WTC11 (cell line): ENCODE results near the gene HSPA12A. TPM values are rescaled to one million over a fixed set of nuclear protein-coding genes. Genes with fewer than 3 reads are reported as not detected.

ENCODE experiments used
- ATAC-seq: fragments of 200-7000 bp; cut with Tn5 transposase; 2 replicates; pipeline ENCODE4 v1.10.0; 2021; ENCODE audit warnings: mild to moderate bottlenecking, moderate library complexity
- CTCF ChIA-PET: fragments of 300-600 bp; sonication (Branson Sonifier 250); formaldehyde crosslinking; loops from one replicate; lab custom pipeline; 2021; ENCODE audit warnings: antibody characterized with exemption; lab: Charles Lee
- POLR2A ChIA-PET: fragments of 350-600 bp; sonication (Branson Sonifier 250); formaldehyde crosslinking; loops from one replicate; lab custom pipeline; 2021; ENCODE audit warnings: antibody characterized with exemption; lab: Charles Lee
- DNase-seq: peaks from one replicate; pipeline ENCODE4 v3.0.0; 2021; ENCODE audit warnings: low spot score
- H3K27ac Mint-ChIP-seq: 2 replicates; pipeline ENCODE4 v1.8.0; 2021; ENCODE audit warnings: mixed read lengths
- H3K27me3 Mint-ChIP-seq: 2 replicates; pipeline ENCODE4 v1.8.0; 2021; ENCODE audit warnings: low read depth, mild to moderate bottlenecking, moderate library complexity, mixed read lengths
- H3K36me3 Mint-ChIP-seq: 2 replicates; pipeline ENCODE4 v1.8.0; 2021; ENCODE audit warnings: mixed read lengths
- H3K4me1 Mint-ChIP-seq: 2 replicates; pipeline ENCODE4 v1.8.0; 2022; ENCODE audit warnings: mixed read lengths
- H3K4me3 Mint-ChIP-seq: 2 replicates; pipeline ENCODE4 v1.8.0; 2021; ENCODE audit warnings: mild to moderate bottlenecking, moderate library complexity, mixed read lengths
- H3K9me3 Mint-ChIP-seq: 2 replicates; pipeline ENCODE4 v1.8.0; 2021; ENCODE audit warnings: mixed read lengths
- CTCF ChIP-seq: fragments of 200-600 bp; IDR thresholded peaks from 2 replicates; pipeline ENCODE4 v1.8.0; 2022; ENCODE audit warnings: antibody characterized with exemption
- E2F1 ChIP-seq: sonication (generic); formaldehyde crosslinking; IDR thresholded peaks from 2 replicates; pipeline ENCODE4 v1.8.0; 2022; ENCODE audit warnings: mild to moderate bottlenecking, missing genetic modification reagents
- GTF2I ChIP-seq: fragments of 250-450 bp; sonication (Bioruptor Pico); conservative IDR thresholded peaks from 2 replicates; pipeline ENCODE4 v1.4.0; 2021; ENCODE audit warnings: mild to moderate bottlenecking
- IRF2 ChIP-seq: sonication (generic); formaldehyde crosslinking; IDR thresholded peaks from 2 replicates; pipeline ENCODE4 v1.8.0; 2022; ENCODE audit warnings: low read depth, missing genetic modification reagents, borderline replicate concordance
- MLX ChIP-seq: sonication (generic); formaldehyde crosslinking; IDR thresholded peaks from 2 replicates; pipeline ENCODE4 v1.8.1; 2023; ENCODE audit warnings: mild to moderate bottlenecking, missing genetic modification reagents, moderate library complexity
- NR2C2 ChIP-seq: sonication (generic); formaldehyde crosslinking; IDR thresholded peaks from 2 replicates; pipeline ENCODE4 v1.8.0; 2022; ENCODE audit warnings: mild to moderate bottlenecking, missing genetic modification reagents
- PRDM15 ChIP-seq: sonication (generic); formaldehyde crosslinking; IDR thresholded peaks from 2 replicates; pipeline ENCODE4 v1.8.0; 2022; ENCODE audit warnings: missing genetic modification reagents
- SOX15 ChIP-seq: fragments of 250-450 bp; sonication (Bioruptor Pico); IDR thresholded peaks from 2 replicates; pipeline ENCODE4 v1.9.0; 2021; ENCODE audit warnings: mild to moderate bottlenecking
- ZNF396 ChIP-seq: fragments of 250-450 bp; sonication (Bioruptor Pico); IDR thresholded peaks from 2 replicates; pipeline ENCODE4 v1.8.0; 2021; ENCODE audit warnings: mild to moderate bottlenecking, moderate library complexity, borderline replicate concordance
- total RNA-seq: library from RNA; stranded (reverse); gene quantifications from 3 replicates; pipeline ENCODE4 v1.2.3, GENCODE V29; 2021
- TF ChIP-seq, protein P1 (sequence below): sonication (generic); formaldehyde crosslinking; IDR thresholded peaks from 2 replicates; pipeline ENCODE4 v1.8.1; 2023; ENCODE audit warnings: mild to moderate bottlenecking, missing genetic modification reagents, borderline replicate concordance
- TF ChIP-seq, protein P2 (sequence below): sonication (generic); formaldehyde crosslinking; IDR thresholded peaks from 2 replicates; pipeline ENCODE4 v1.8.0; 2023; ENCODE audit warnings: mild to moderate bottlenecking, missing genetic modification reagents

HSPA12A gene
- total RNA-seq, 1 experiment from 2014 or later, result 7.2 TPM

DNA sequence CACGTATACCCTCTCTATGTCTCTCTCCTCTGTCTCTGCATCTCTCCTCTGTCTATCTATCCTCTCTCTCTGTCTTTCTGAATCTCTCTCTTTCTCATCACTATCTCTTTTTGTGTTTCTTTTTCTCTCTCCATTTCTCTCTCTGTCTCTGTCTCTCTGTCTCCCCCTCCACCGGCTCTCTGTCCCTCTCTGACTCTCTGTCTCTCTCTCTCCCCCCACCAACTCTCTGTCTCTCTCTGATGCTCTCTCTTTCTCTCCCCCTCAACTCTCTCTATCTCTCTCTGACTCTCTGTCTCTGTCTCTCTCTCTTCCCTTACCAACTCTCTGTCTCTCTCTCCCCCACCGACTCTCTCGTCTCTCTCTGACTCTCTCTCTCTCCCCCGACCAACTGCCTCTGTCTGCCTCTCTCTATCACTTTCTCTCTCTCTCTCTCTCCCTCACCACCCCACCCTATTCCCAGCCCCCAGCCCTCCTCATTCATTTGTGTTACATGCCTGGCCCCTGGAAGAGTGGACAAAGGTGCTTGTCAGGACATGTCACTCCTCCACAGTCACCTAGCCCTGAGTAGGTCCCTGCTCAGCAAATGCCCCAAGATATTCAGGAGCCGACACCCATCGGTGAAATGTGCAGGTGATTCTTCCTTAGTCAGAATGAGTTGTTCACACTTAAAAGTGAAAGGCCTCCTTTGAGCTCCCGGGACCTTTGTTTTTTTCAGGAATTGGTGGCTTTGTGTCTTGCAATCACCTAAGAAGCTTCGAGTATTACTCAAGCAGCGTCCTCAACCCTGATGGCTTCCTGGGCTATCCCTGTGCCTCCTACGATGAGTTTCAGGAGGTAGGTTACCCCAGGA is 108.0 kb downstream of the HSPA12A start (continued):
- TF ChIP-seq CTCF (no peak), PRDM15 (CRISPR knock-in tag) (no peak), E2F1 (no peak), GTF2I (no peak)

DNA sequence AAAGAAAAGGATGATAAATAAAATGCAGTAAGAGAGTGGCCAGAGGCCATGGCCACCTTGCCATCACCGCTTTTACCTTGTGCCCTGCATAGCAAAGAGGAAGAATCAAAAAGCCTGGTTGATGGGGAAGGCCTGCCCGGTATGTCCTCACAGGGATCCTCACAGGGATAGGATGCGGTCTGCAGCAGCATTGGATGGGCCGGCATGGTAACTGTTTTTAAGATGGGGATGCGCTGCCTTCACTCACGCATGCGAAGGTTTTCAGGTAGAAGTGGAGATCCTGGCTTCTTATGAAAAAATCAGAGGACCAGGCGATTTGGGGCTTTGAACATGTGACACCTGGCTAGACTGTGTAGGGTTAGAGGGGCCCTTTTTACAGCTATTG is 109.2 kb downstream of the HSPA12A start:
- Mint-ChIP-seq H3K4me3 (no peak overlapping the region), H3K36me3 (no peaks in the 10 kb centered on the region), H3K9me3 (no peaks in the 10 kb centered on the region), H3K27ac (no peak overlapping the region), H3K4me1 (no peaks in the 10 kb centered on the region), H3K27me3 (no peaks in the 10 kb centered on the region)
- DNase-seq (no peak), ATAC-seq (no peak)
- POLR2A ChIA-PET, result no interaction called here
- TF ChIP-seq MLX (no peak), ZNF396 (CRISPR knock-in tag) (no peak), SOX15 (CRISPR knock-in tag) (no peak), NR2C2 (CRISPR knock-in tag) (no peak), IRF2 (CRISPR knock-in tag) (no peak)
- TF ChIP-seq, protein P1, sequence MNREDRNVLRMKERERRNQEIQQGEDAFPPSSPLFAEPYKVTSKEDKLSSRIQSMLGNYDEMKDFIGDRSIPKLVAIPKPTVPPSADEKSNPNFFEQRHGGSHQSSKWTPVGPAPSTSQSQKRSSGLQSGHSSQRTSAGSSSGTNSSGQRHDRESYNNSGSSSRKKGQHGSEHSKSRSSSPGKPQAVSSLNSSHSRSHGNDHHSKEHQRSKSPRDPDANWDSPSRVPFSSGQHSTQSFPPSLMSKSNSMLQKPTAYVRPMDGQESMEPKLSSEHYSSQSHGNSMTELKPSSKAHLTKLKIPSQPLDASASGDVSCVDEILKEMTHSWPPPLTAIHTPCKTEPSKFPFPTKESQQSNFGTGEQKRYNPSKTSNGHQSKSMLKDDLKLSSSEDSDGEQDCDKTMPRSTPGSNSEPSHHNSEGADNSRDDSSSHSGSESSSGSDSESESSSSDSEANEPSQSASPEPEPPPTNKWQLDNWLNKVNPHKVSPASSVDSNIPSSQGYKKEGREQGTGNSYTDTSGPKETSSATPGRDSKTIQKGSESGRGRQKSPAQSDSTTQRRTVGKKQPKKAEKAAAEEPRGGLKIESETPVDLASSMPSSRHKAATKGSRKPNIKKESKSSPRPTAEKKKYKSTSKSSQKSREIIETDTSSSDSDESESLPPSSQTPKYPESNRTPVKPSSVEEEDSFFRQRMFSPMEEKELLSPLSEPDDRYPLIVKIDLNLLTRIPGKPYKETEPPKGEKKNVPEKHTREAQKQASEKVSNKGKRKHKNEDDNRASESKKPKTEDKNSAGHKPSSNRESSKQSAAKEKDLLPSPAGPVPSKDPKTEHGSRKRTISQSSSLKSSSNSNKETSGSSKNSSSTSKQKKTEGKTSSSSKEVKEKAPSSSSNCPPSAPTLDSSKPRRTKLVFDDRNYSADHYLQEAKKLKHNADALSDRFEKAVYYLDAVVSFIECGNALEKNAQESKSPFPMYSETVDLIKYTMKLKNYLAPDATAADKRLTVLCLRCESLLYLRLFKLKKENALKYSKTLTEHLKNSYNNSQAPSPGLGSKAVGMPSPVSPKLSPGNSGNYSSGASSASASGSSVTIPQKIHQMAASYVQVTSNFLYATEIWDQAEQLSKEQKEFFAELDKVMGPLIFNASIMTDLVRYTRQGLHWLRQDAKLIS, result no peak
- TF ChIP-seq, protein P2, sequence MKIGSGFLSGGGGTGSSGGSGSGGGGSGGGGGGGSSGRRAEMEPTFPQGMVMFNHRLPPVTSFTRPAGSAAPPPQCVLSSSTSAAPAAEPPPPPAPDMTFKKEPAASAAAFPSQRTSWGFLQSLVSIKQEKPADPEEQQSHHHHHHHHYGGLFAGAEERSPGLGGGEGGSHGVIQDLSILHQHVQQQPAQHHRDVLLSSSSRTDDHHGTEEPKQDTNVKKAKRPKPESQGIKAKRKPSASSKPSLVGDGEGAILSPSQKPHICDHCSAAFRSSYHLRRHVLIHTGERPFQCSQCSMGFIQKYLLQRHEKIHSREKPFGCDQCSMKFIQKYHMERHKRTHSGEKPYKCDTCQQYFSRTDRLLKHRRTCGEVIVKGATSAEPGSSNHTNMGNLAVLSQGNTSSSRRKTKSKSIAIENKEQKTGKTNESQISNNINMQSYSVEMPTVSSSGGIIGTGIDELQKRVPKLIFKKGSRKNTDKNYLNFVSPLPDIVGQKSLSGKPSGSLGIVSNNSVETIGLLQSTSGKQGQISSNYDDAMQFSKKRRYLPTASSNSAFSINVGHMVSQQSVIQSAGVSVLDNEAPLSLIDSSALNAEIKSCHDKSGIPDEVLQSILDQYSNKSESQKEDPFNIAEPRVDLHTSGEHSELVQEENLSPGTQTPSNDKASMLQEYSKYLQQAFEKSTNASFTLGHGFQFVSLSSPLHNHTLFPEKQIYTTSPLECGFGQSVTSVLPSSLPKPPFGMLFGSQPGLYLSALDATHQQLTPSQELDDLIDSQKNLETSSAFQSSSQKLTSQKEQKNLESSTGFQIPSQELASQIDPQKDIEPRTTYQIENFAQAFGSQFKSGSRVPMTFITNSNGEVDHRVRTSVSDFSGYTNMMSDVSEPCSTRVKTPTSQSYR (CRISPR knock-in tag), result no peak
- CTCF ChIA-PET, result no interaction called here
